Mesothelial cell of epicardium (in vitro differentiated cells): ENCODE data around the gene ALDH1B1. TPM values are rescaled to one million over a fixed set of nuclear protein-coding genes. Genes with fewer than 3 reads are reported as not detected.

Source experiments
- DNase-seq, 2 experiments: peaks; one replicate each; pipeline ENCODE4 v3.0.0; 2021; ENCODE audit warnings: low spot score in 2 of 2; ENCODE audit not compliant: unreplicated experiment in 2 of 2
- H3K27ac Mint-ChIP-seq: 2 replicates; pipeline ENCODE4 v1.8.0; 2021; ENCODE audit warnings: mixed read lengths
- H3K27me3 Mint-ChIP-seq: 2 replicates; pipeline ENCODE4 v1.8.0; 2021; ENCODE audit warnings: low read depth, mixed read lengths
- H3K36me3 Mint-ChIP-seq: 2 replicates; pipeline ENCODE4 v1.8.0; 2021; ENCODE audit warnings: mixed read lengths
- H3K4me1 Mint-ChIP-seq: 2 replicates; pipeline ENCODE4 v1.8.0; 2021; ENCODE audit warnings: mixed read lengths
- H3K4me3 Mint-ChIP-seq: 2 replicates; pipeline ENCODE4 v1.8.0; 2021; ENCODE audit warnings: mild to moderate bottlenecking, moderate library complexity, mixed read lengths
- H3K9me3 Mint-ChIP-seq: 2 replicates; pipeline ENCODE4 v1.8.0; 2021; ENCODE audit warnings: mixed read lengths
- CTCF ChIP-seq: fragments of 200-600 bp; sonication (generic); IDR thresholded peaks from one replicate; pipeline ENCODE4 v1.5.0; 2021; ENCODE audit warnings: antibody characterized with exemption; ENCODE audit not compliant: unreplicated experiment
- total RNA-seq: library from RNA; stranded (reverse); gene quantifications from 3 replicates; pipeline ENCODE4 v1.2.1, GENCODE V29; 2021

The ALDH1B1 gene
- total RNA-seq, 1 donor from 2014 or later = 17.5 TPM

GRCh38 chr9:38428062-38428461 is 35.6 kb downstream of the ALDH1B1 start:
- Mint-ChIP-seq H3K4me3 (no peak overlapping the region), H3K27ac (no peak overlapping the region), H3K9me3 (no peaks in the 10 kb centered on the region), H3K4me1 (no peaks in the 10 kb centered on the region), H3K27me3 (peaks cover 45% of the 10 kb centered on the region), H3K36me3 (no peaks in the 10 kb centered on the region)
- no peak for TF ChIP-seq CTCF
- no peak for DNase-seq

GRCh38 chr9:38431116-38431515 is 38.6 kb downstream of the ALDH1B1 start:
- TF ChIP-seq CTCF = no peak
- Mint-ChIP-seq H3K4me3 (no peak overlapping the region), H3K36me3 (no peaks in the 10 kb centered on the region), H3K9me3 (no peaks in the 10 kb centered on the region), H3K27me3 (peaks cover 24% of the 10 kb centered on the region), H3K27ac (no peak overlapping the region), H3K4me1 (peaks cover 9% of the 10 kb centered on the region)
- no peak for DNase-seq

- Mint-ChIP-seq H3K4me3 (no peak overlapping the region), H3K27me3 (peaks cover 9% of the 10 kb centered on the region), H3K9me3 (no peaks in the 10 kb centered on the region), H3K36me3 (no peaks in the 10 kb centered on the region), H3K27ac (no peak overlapping the region), H3K4me1 (peaks cover 15% of the 10 kb centered on the region)
- no peak for DNase-seq
- TF ChIP-seq CTCF = peak; percentile 86
These were observed 40.5 kb downstream of the ALDH1B1 start for GRCh38 chr9:38432922-38433510.

GRCh38 chr9:38434365-38434764 is 41.9 kb downstream of the ALDH1B1 start:
- H3K9me3 Mint-ChIP-seq = no peaks in the 10 kb centered on the region
- H3K27ac Mint-ChIP-seq = no peak overlapping the region
- H3K27me3 Mint-ChIP-seq = peaks cover 9% of the 10 kb centered on the region
- H3K36me3 Mint-ChIP-seq = no peaks in the 10 kb centered on the region
- H3K4me1 Mint-ChIP-seq = peaks cover 15% of the 10 kb centered on the region
- H3K4me3 Mint-ChIP-seq = no peak overlapping the region
- no peak for TF ChIP-seq CTCF
- DNase-seq = no peak

GRCh38 chr9:38434853-38435252 is 42.4 kb downstream of the ALDH1B1 start:
- Mint-ChIP-seq H3K36me3 (no peaks in the 10 kb centered on the region), H3K9me3 (no peaks in the 10 kb centered on the region), H3K27me3 (peaks cover 8% of the 10 kb centered on the region), H3K27ac (no peak overlapping the region), H3K4me3 (no peak overlapping the region), H3K4me1 (peaks cover 15% of the 10 kb centered on the region)
- no peak for TF ChIP-seq CTCF
- DNase-seq = no peak

- Mint-ChIP-seq H3K9me3 (no peaks in the 10 kb centered on the region), H3K36me3 (no peaks in the 10 kb centered on the region), H3K27ac (no peak overlapping the region), H3K27me3 (peaks cover 3% of the 10 kb centered on the region), H3K4me3 (no peak overlapping the region), H3K4me1 (peaks cover 15% of the 10 kb centered on the region)
- TF ChIP-seq CTCF = no peak
- DNase-seq = no peak
These were observed 43.0 kb downstream of the ALDH1B1 start for GRCh38 chr9:38435521-38435920.
